ENCODE results near the gene LRP2.
"Not testable (repeated sequence)": the region's sequence is repeated elsewhere in the genome, so short reads cannot be mapped to it uniquely, and the experiment has no call there.

Gene LRP2

DNA sequence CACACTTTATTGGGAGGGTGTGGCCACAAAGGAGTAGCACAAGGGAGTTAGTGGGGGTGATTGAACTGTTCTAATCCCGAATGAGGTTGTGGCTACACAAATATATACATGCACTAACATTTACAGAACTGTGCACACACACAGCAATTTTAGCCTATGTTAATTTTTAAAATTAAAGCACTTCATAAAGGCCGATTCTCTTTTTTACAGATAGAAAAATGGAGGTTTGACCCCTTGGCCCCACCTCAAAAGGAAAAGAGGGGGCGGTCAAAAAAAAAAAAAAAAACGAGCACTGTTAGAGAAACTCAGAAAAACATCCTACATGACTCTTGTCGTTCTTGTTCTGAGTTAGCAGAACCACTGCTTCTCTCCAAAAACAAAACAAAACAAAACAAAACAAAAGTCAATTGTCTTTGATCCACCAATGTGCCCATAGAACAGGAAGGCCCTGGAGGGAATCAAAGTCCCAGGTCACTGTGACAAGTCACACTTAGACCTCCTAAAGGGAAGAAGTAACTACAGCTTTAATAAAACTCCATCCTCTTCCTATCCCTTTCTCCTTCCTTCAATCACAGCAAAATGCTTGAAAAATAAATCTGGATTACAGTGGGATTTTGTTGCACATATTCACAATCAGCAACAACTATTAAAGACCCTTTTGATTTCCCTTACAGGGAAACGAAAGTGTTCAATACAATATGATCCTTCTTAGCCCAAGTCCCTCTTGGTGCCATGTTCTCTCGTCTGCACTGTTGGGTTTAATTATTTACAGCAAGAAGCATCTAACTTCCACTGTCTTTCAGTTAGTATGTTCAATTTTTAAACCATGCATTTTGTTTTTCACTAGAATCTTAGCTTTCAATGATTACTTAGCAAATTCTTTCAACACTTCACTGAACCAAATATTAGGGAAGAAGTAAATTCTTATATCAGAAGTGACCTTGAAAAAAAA is 16.6 kb downstream of the LRP2 start:
- DNase-seq: no peak

DNA sequence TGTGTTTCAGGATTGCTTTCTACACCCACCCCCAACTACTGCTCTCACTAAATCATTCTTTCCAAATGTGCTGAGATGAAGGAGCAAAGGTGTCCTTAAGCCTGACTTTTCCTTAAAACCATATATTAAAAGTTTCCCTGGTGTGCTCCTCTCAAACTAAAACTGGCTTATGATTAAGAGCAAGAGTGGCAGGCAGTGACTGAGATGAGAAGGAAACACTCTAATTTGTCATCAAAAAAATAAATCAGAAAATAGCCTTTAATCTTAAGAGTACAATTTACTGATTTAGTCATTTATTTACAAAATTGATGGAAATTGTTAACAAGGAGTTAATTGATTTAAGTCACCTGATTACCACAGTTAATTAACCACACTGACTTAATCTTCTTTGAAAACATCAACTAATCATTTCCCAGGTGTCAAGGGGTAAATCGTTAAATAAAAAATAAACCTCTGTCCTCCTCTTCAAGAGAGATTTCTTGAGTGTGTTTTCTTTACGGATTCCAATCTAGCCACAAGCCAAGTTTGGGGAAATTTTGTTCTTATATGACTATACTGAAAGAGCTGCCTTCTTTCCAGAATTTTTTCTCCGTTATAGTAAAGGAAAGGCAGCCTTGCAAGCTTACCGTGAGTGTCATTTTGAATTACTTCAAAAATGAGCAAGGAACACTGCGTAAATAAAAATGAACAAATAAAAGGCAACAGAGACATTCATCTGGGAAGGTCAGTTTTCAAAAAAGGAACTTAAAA is 17.4 kb downstream of the LRP2 start:
- DNase-seq: no peak

- DNase-seq: no peak
Observed at GRCh38 chr2:169343202-169343601, 19.1 kb downstream of the LRP2 start.

- no peak for DNase-seq
Observed at GRCh38 chr2:169339657-169340056, 22.7 kb downstream of the LRP2 start.

DNA sequence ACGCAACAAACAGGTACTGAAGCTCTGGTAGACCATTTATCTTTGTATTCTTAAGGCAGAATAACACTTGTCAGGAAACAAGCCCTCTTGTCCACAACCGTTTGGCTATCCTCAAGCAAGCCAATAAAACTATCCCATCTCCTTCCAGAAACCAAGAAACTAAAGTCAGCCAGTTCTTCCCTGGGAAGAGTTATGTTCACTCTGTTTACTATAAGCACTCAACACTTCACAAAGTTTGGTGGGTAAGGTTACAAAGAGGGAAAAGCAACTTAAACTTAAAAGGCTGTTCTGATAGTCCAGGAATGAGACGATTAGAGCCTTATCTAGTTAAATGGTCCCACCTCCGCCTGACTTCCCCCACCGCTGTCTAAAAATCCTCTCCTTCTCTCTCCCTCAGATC is 25.6 kb downstream of the LRP2 start:
- DNase-seq: no peak

DNA sequence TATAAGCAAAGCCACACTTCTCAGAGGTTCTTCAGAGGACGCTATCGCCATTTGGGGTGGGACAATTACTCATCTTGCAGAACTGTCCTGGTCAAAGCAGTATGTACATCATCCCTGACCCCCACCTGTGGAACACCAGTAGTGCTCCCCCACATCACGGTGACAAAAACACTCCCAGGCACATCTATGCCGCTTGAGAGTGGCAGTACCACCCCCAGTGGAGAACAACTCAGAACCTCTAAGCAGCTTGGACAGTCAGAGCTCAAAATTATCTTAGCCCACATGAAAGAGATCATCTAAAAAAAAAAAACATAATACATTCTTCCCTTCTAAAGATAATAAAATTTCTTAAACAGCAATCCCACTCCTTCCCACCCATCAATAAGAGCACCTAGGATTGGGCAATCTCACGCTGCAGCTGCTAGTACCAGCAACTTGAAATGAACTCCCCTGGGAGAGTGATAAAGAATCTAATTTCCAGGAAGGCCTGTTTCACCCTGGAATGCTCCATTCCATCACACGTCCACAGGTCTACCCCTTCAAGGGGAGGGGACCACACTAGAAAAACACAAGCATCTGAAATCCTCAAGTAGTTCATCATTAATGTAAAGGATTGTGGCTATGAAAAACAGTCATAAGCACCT is 31.7 kb downstream of the LRP2 start:
- no peak for DNase-seq

DNA sequence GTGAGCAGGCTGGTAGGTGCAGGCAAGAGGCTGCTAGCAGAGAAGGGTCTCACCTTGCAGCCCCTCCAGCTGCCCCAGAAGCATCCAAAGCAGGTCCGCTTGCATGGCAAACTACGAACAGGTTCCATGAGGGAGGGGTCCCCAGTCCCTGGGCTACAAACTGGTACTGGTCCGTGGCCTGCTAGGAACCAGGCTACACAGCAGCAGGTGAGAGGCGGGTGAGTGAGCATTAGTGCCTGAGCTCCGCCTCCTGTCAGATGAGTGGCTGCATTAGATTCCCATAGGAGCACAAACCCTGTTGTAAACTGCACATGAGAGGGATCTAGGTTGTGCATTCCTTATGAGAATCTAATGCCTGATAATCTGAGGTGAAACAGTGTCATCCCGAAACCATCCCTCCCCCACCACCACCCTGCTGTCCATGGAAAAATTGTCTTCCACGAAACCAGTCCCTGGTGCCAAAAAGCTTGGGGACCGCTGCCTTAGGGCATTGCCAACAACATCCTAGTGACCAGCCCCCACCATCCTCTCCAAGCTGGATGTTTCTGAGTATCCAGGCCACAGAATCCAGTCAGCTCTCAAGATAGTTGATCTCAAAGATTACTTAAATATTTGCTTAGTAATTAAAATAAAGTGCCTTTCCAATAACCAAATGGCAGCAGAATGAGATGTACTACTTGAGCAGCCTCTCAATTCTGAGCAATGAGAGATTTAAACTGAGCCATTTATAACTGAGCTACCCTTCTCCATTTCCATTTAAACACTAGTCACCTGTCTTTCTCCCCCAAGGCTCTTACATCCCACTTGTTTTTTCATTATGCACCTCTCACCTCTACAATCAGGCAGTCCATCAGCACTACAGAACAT is 32.4 kb downstream of the LRP2 start:
- no peak for DNase-seq

DNA sequence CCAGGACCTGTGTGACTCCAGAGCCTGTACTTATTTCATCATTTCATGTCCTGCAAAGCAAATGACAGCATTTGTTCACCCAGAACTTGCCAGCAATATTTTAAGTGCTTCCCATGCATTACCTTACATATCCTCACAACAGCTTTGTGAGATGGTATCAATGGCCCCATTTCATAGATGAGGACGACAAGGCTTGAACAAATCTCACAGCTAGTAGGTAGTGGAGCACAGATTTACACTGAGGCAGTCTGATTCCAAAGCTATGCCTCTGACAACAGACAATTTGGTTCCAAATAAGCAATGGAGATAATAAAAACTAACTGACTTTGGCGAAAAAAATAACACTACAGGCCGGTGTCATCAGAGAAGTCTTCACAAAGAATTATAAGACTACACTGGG is 33.5 kb downstream of the LRP2 start:
- no peak for DNase-seq

DNA sequence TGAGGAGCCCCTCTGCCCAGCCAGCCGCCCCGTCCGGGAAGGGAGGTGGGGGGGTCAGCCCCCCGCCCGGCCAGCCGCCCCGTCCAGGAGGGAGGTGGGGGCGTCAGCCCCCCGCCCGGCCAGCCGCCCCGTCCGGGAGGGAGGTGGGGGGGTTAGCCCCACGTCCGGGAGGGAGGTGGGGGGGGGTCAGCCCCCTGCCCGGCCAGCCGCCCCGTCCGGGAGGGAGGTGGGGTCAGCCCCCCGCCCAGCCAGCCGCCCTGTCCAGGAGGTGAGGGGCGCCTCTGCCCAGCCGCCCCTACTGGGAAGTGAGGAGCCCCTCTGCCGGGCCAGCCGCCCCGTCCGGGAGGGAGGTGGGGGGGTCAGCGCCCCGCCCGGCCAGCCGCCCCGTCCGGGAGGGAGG is 34.5 kb downstream of the LRP2 start:
- not testable (repeated sequence) for DNase-seq

GRCh38 chr2:169325886-169326285 is 36.4 kb downstream of the LRP2 start:
- DNase-seq: not testable (repeated sequence)

DNA sequence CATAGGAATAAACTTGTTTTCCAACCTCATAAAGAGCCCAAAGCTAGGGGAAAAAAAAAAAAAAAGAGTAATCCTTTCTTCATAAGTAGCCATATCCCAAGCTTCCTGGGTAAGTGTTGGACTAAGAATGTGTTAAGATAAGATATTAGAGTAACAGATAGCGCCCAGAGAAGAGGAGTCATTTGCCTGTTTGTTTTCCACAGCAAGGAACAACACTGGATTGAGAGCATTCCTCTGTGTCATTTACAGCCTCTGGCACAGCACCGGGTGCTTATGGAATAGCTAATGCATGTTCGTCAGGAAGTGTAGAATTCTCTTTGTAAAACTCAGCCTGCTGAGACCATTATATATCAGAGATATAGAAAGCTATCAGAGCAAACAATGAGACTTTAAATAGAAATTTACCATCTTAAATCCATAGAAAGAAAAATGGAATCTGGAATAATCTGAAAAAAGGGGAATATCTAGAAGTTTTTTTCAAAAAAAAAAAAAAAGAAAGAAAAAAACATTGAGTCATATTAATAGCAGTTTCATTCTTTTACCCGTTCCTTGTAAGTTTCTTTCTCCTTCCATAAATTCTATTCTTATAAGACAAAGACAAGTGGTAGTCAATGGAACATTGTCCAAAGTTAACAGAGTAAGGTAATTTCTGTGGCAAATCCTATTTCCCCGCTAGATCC is 37.6 kb downstream of the LRP2 start:
- DNase-seq: no peak

DNA sequence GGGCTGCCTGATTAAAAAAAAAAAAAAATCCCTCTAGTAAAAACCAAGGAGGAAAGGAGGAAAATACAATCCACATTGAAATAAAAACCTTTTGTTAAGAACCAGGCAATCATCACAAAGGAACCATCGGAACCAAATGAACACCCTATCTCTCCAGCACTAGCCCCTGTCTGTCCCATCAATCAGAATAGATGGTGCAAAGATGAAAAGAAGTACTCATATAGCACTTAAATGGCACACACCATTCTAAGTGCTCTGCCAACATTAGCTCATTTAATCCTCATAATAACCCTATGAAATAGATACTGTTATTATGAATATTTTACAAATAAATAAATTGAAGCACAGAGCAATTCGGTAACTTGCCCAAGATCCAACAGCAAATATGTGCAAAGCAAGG is 38.5 kb downstream of the LRP2 start:
- DNase-seq: no peak

- DNase-seq: no peak
Observed at GRCh38 chr2:169320561-169320960, 41.8 kb downstream of the LRP2 start.

- no peak for DNase-seq
Observed at GRCh38 chr2:169315357-169315756, 47.0 kb downstream of the LRP2 start.

GRCh38 chr2:169308349-169308748 is 54.0 kb downstream of the LRP2 start:
- not testable (repeated sequence) for DNase-seq

- not testable (repeated sequence) for DNase-seq
Observed at GRCh38 chr2:169304689-169305088, 57.6 kb downstream of the LRP2 start.

- no peak for DNase-seq
Observed at GRCh38 chr2:169303579-169304305, 58.6 kb downstream of the LRP2 start.

GRCh38 chr2:169302364-169302763 is 60.0 kb downstream of the LRP2 start:
- DNase-seq: no peak

- DNase-seq: no peak
Observed at GRCh38 chr2:169301596-169302335, 60.6 kb downstream of the LRP2 start.
